GM10266 (cell line): ENCODE data around the gene ZDHHC16.
A peak's percentile ranks its signal among the peaks of the same experiment; 100 is the strongest.
"Not testable (repeated sequence)": the region's sequence is repeated elsewhere in the genome, so short reads cannot be mapped to it uniquely, and the experiment has no call there.

Source experiments
- DNase-seq: peaks from one replicate; pipeline ENCODE4 v3.0.0; 2012; ENCODE audit errors: extremely low spot score
- CTCF ChIP-seq: IDR thresholded peaks from 2 replicates; pipeline ENCODE4 v1.5.1; 2012; ENCODE audit warnings: mild to moderate bottlenecking, low read depth; ENCODE audit not compliant: control insufficient read depth, insufficient read depth; ENCODE audit errors: missing control alignments

ZDHHC16 gene

GRCh38 chr10:97463363-97464132, 17.6 kb downstream of the ZDHHC16 start:
- TF ChIP-seq CTCF, result peak; percentile 75
- peak; percentile 52 for DNase-seq

- no peak for DNase-seq
- no peak for TF ChIP-seq CTCF
Measured at GRCh38 chr10:97464226-97464625, 18.3 kb downstream of the ZDHHC16 start.

GRCh38 chr10:97465982-97466381, 20.0 kb downstream of the ZDHHC16 start:
- TF ChIP-seq CTCF, result no peak
- no peak for DNase-seq

- DNase-seq, result no peak
Measured at GRCh38 chr10:97466755-97467154, 20.8 kb downstream of the ZDHHC16 start.

GRCh38 chr10:97468162-97468561, 22.2 kb downstream of the ZDHHC16 start:
- DNase-seq, result no peak
- no peak for TF ChIP-seq CTCF

More at GRCh38 chr10:97466755-97467154, 20.8 kb downstream of the ZDHHC16 start:
- no peak for TF ChIP-seq CTCF

GRCh38 chr10:97468781-97469180, 22.8 kb downstream of the ZDHHC16 start:
- DNase-seq, result not testable (repeated sequence)

GRCh38 chr10:97474918-97475317, 28.9 kb downstream of the ZDHHC16 start:
- no peak for DNase-seq
- no peak for TF ChIP-seq CTCF
